Epithelial cell of esophagus (primary cell): ENCODE data around the gene RRM2.

Source experiments
- DNase-seq: peaks from one replicate; pipeline ENCODE4 v3.0.0; 2010; ENCODE audit warnings: low read depth
- H3K4me3 ChIP-seq: 2 replicates; pipeline ENCODE4 v1.5.1; 2011; ENCODE audit warnings: mild to moderate bottlenecking, low read length, control low read depth
- CTCF ChIP-seq: IDR thresholded peaks from 2 replicates; pipeline ENCODE4 v1.5.1; 2011; ENCODE audit warnings: low read depth, mild to moderate bottlenecking, low read length, control low read depth, inconsistent platforms; ENCODE audit not compliant: insufficient read depth; ENCODE audit errors: missing control alignments

Gene RRM2

GRCh38 chr2:10083692-10084211 lies 38.8 kb upstream of the RRM2 start:
- DNase-seq = no peak
- H3K4me3 ChIP-seq = no peak overlapping the region
- no peak for TF ChIP-seq CTCF

GRCh38 chr2:10084223-10084865 lies 38.2 kb upstream of the RRM2 start:
- TF ChIP-seq CTCF = no peak
- H3K4me3 ChIP-seq = no peak overlapping the region

DNA sequence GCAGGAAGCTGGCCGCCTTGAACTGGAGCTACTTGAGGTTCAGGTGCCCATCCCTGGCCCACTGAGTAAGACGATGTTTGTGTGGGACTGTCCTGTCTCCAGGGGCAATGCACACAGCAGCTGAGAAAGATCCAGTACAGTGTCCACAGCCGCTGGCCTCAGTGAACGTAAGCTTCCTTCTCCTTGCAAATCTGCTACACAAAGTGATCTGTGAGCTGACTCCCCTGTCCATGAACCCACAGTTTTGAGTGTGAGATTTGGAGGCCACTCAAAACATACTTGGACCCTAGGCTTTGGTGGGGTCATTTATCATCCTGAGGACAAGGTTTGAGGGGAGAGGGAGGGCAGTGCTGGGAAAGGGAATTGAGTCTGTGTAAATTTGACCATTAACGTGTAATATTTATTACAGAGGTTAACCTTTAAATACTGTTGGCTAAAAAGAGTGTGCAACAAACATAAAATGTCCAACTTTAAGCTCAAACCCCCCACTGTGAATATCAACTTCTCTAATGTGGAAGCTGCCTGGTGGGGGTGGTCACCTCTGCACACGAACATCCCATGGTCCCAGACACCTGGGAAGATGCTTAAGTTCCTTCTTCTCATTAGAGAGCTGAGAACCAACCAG lies 37.4 kb upstream of the RRM2 start:
- TF ChIP-seq CTCF = no peak
- DNase-seq = no peak
- H3K4me3 ChIP-seq = no peak overlapping the region

More at GRCh38 chr2:10084223-10084865, 38.2 kb upstream of the RRM2 start:
- no peak for DNase-seq

DNA sequence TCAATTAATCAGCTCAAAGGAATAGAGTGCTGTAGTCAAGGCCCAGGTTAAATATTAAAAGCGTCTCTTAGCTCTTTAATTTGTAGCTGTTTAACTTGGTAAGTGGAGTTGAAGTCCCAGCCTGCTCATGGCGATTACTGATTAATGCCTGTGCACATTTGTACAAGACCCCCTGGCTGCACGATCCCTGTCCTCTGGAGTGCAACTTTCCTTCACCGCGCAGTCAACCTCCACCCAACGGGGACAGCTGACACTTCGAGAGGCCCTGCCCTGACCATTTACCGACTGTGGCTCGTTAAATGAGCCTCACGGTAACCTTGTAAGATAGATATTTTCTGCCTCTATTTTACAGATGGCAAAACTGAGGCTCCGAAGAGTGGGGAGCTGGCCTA lies 36.9 kb upstream of the RRM2 start:
- no peak for DNase-seq
- TF ChIP-seq CTCF = no peak

DNA sequence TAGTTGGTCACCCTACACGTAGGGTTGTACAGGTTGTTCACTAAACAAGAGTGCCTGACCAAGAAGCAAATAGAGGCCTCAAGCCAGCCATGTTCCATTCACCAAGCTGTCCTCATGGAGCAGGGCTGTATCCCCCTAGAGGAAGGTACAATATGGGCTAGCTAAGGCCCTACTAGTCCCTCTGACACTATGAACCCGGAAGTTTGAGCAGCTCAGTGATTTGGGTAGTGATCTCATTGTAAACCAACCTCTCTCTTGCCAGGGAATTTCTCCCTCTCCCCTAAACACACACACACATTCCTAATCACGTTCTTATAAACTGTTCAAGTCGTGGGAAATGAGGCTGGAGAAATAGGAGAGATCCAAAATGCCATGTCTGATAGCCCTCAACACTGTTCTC lies 35.6 kb upstream of the RRM2 start:
- no peak for DNase-seq
- no peak overlapping the region for H3K4me3 ChIP-seq
- TF ChIP-seq CTCF = no peak

More for the DNA sequence above, 36.9 kb upstream of the RRM2 start:
- no peak overlapping the region for H3K4me3 ChIP-seq

- no peak overlapping the region for H3K4me3 ChIP-seq
- no peak for DNase-seq
- TF ChIP-seq CTCF = no peak
Measured at GRCh38 chr2:10087360-10087759, 35.2 kb upstream of the RRM2 start.

DNA sequence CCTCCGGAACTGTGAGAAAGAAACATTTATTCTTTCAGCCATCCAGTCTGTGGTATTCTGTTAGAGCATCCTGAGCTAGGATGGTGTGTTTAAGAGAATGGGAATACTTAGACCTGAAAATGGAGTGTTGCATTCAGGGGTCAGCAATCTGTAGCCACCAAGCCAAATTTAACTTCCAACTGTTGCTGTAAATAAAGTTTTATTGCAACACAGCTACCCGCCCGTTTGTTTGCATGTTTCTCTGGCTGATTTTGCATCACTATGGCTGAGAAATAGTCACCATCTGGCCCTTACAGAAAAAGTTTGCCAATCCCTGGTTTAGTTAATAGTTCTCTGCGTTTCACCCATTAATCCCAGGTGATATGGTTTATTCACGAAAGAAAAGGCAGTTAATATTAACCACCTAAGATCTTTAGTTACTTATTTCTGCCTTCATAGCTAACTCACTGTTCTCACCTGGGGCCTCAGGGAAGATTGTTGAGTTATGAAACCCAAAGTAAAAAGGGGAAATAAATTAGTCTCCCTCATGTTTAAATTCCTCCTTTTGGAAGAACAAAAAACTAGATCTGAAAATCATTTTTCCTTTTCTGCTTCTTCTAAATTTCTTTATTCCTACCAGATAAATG lies 32.9 kb upstream of the RRM2 start:
- no peak for TF ChIP-seq CTCF
- DNase-seq = no peak
- no peak overlapping the region for H3K4me3 ChIP-seq
